GM23248 (cell line): ENCODE data around the gene AOX1. TPM values are rescaled to one million over a fixed set of nuclear protein-coding genes. Genes with fewer than 3 reads are reported as not detected.

Experiments
- DNase-seq: peaks from one replicate; pipeline ENCODE4 v3.0.0-alpha.2; 2015
- H2AFZ ChIP-seq: fragments of 200-600 bp; sonication (generic); 2 replicates; pipeline ENCODE4 v1.6.1; 2016; ENCODE audit warnings: antibody characterized with exemption
- H3F3A ChIP-seq: fragments of 200-600 bp; sonication (generic); 2 replicates; pipeline ENCODE4 v1.6.1; 2016; ENCODE audit warnings: mild to moderate bottlenecking, antibody characterized with exemption, mixed run types; ENCODE audit not compliant: insufficient read depth
- H3K27ac ChIP-seq: fragments of 200-600 bp; sonication (generic); 2 replicates; pipeline ENCODE4 v1.5.1; 2016; ENCODE audit warnings: mild to moderate bottlenecking
- H3K27me3 ChIP-seq: fragments of 200-600 bp; sonication (generic); replicated peaks from 2 replicates; pipeline ENCODE4 v1.6.1; 2016; ENCODE audit warnings: mild to moderate bottlenecking; ENCODE audit not compliant: insufficient read depth
- H3K36me3 ChIP-seq: fragments of 200-600 bp; sonication (generic); 2 replicates; pipeline ENCODE4 v1.6.1; 2016; ENCODE audit warnings: low read depth, mild to moderate bottlenecking
- H3K4me1 ChIP-seq: fragments of 200-600 bp; sonication (generic); 2 replicates; pipeline ENCODE4 v1.6.1; 2016; ENCODE audit warnings: mild to moderate bottlenecking; ENCODE audit not compliant: insufficient read depth
- H3K4me2 ChIP-seq: fragments of 200-600 bp; sonication (generic); one replicate; pipeline ENCODE4 v1.6.1; 2016; ENCODE audit warnings: mild to moderate bottlenecking; ENCODE audit not compliant: unreplicated experiment
- H3K4me3 ChIP-seq: fragments of 200-600 bp; sonication (generic); 2 replicates; pipeline ENCODE4 v1.5.1; 2016; ENCODE audit warnings: mild to moderate bottlenecking
- H3K79me2 ChIP-seq: fragments of 200-600 bp; sonication (generic); 2 replicates; pipeline ENCODE4 v1.6.1; 2016; ENCODE audit warnings: mild to moderate bottlenecking; ENCODE audit not compliant: insufficient read depth
- H3K9ac ChIP-seq: fragments of 200-600 bp; sonication (generic); 2 replicates; pipeline ENCODE4 v1.6.1; 2016; ENCODE audit warnings: mild to moderate bottlenecking
- H3K9me2 ChIP-seq: fragments of 200-600 bp; sonication (generic); 2 replicates; pipeline ENCODE4 v1.6.1; 2016; ENCODE audit warnings: mixed run types, mild to moderate bottlenecking, moderate library complexity; ENCODE audit not compliant: insufficient read depth
- H3K9me3 ChIP-seq: fragments of 200-600 bp; sonication (generic); one replicate; pipeline ENCODE4 v1.6.1; 2017; ENCODE audit warnings: low read depth
- H4K20me1 ChIP-seq: fragments of 200-600 bp; sonication (generic); 2 replicates; pipeline ENCODE4 v1.6.0; 2016; ENCODE audit not compliant: insufficient read depth
- EZH2 ChIP-seq: fragments of 200-600 bp; sonication (generic); IDR thresholded peaks from 2 replicates; pipeline ENCODE4 v1.6.1; 2018; ENCODE audit warnings: antibody characterized with exemption, mild to moderate bottlenecking; ENCODE audit not compliant: insufficient read depth, poor library complexity, severe bottlenecking
- EZH2phosphoT487 ChIP-seq: fragments of 200-600 bp; sonication (generic); IDR thresholded peaks from 2 replicates; pipeline ENCODE4 v1.6.1; 2018; ENCODE audit warnings: antibody characterized with exemption, moderate library complexity, mild to moderate bottlenecking, low read depth; ENCODE audit not compliant: insufficient read depth
- WGBS, 2 experiments: methylation state at CpG; one replicate each; pipeline ENCODE4 v1.1.6; 2015 to 2017; ENCODE audit warnings: low lambda C conversion rate in 2 of 2, low coverage in 1 of 2; ENCODE audit errors: missing lambda C conversion rate in 2 of 2; 5-methylcytosine and 5-hydroxymethylcytosine counted together
- in situ Hi-C: fragments of 300-500 bp; cut with MboI; formaldehyde crosslinking; loops from 2 replicates; pipeline ENCODE4 v1.15.0; 2020
- polyA plus RNA-seq: library from polyadenylated mRNA; unstranded; fragments of >200 nt; fragmentation: Nextera tagmentation; extraction: Ambion mirVana; gene quantifications from 2 replicates; pipeline ENCODE4 v1.2.1, GENCODE V29; 2016
- total RNA-seq: library from RNA; depleted of rRNA; stranded (reverse); fragments of >200 nt; shearing (Covaris generic); gene quantifications from 2 replicates; pipeline ENCODE4 v1.2.3, GENCODE V29; 2014

AOX1 gene
- total and polyA plus RNA-seq, 2 experiments from 2014 or later, result 18.9 to 46.0 TPM

- WGBS, 2 experiments, result 71 to 73% methylated on average over 2 of the region's 2 CpGs
- Histone ChIP-seq H3K4me2 (no peak overlapping the region), H3K9ac (no peak overlapping the region), H3K79me2 (no peaks in the 10 kb centered on the region), H3K9me3 (no peaks in the 10 kb centered on the region), H3K27me3 (no peaks in the 10 kb centered on the region), H3K4me1 (no peaks in the 10 kb centered on the region), H3K9me2 (no peaks in the 10 kb centered on the region), H3K36me3 (no peaks in the 10 kb centered on the region), H3F3A (no peaks in the 10 kb centered on the region), H4K20me1 (no peaks in the 10 kb centered on the region), H2AFZ (no peak overlapping the region), H3K27ac (no peak overlapping the region), H3K4me3 (no peak overlapping the region)
- TF ChIP-seq EZH2phosphoT487 (no peak), EZH2 (no peak)
- DNase-seq, result no peak
- in situ Hi-C loops, result no loop called here
Observed at GRCh38 chr2:200687922-200688920, 102.4 kb downstream of the AOX1 start.

- Histone ChIP-seq H3K9me3 (no peaks in the 10 kb centered on the region), H4K20me1 (no peaks in the 10 kb centered on the region), H2AFZ (no peak overlapping the region), H3K4me1 (no peaks in the 10 kb centered on the region), H3K4me2 (no peak overlapping the region), H3K9me2 (no peaks in the 10 kb centered on the region), H3K9ac (no peak overlapping the region), H3K4me3 (no peak overlapping the region), H3K36me3 (no peaks in the 10 kb centered on the region), H3K79me2 (no peaks in the 10 kb centered on the region), H3K27me3 (no peaks in the 10 kb centered on the region), H3F3A (no peaks in the 10 kb centered on the region), H3K27ac (no peak overlapping the region)
- WGBS, 2 experiments, result 92 to 93% methylated on average over 3 of the region's 3 CpGs
- DNase-seq, result no peak
- TF ChIP-seq EZH2, result no peak
- no peak for TF ChIP-seq EZH2phosphoT487
- in situ Hi-C loops, result no loop called here
Observed at GRCh38 chr2:200689115-200689514, 103.3 kb downstream of the AOX1 start.

GRCh38 chr2:200693836-200694470, 108.1 kb downstream of the AOX1 start:
- no peak overlapping the region for H3K4me3 ChIP-seq
- no peak overlapping the region for H2AFZ ChIP-seq
- no peaks in the 10 kb centered on the region for H4K20me1 ChIP-seq
- no peaks in the 10 kb centered on the region for H3K4me1 ChIP-seq
- TF ChIP-seq EZH2phosphoT487 (no peak), EZH2 (no peak)
- H3K27me3 ChIP-seq, result no peaks in the 10 kb centered on the region
- no peaks in the 10 kb centered on the region for H3K9me2 ChIP-seq
- in situ Hi-C loops, result no loop called here
- no peak overlapping the region for H3K27ac ChIP-seq
- no peaks in the 10 kb centered on the region for H3K79me2 ChIP-seq
- H3K4me2 ChIP-seq, result no peak overlapping the region
- DNase-seq, result no peak
- 85 to 93% methylated on average over 4 of the region's 4 CpGs for WGBS, 2 experiments
- no peaks in the 10 kb centered on the region for H3K9me3 ChIP-seq
- no peaks in the 10 kb centered on the region for H3F3A ChIP-seq
- H3K36me3 ChIP-seq, result no peaks in the 10 kb centered on the region
- no peak overlapping the region for H3K9ac ChIP-seq

GRCh38 chr2:200695191-200695590, 109.4 kb downstream of the AOX1 start:
- 25 to 26% methylated on average over 4 of the region's 4 CpGs for WGBS, 2 experiments
- Histone ChIP-seq H3K36me3 (no peaks in the 10 kb centered on the region), H4K20me1 (no peaks in the 10 kb centered on the region), H3K9me2 (no peaks in the 10 kb centered on the region), H3K4me2 (no peak overlapping the region), H3K4me3 (no peak overlapping the region), H3K27ac (no peak overlapping the region), H3F3A (no peaks in the 10 kb centered on the region), H2AFZ (no peak overlapping the region), H3K9ac (no peak overlapping the region), H3K4me1 (no peaks in the 10 kb centered on the region), H3K27me3 (no peaks in the 10 kb centered on the region), H3K79me2 (no peaks in the 10 kb centered on the region), H3K9me3 (no peaks in the 10 kb centered on the region)
- in situ Hi-C loops, result no loop called here
- TF ChIP-seq EZH2phosphoT487, result no peak
- no peak for TF ChIP-seq EZH2
- DNase-seq, result no peak
